ENCODE results near the gene TRPM8. TPM values are rescaled to one million over a fixed set of nuclear protein-coding genes. Genes with fewer than 3 reads are reported as not detected.
"Not testable (repeated sequence)": the region's sequence is repeated elsewhere in the genome, so short reads cannot be mapped to it uniquely, and the experiment has no call there.

The TRPM8 gene
- total RNA-seq, 3 donors from 2014 or later (not counting 1 experiment from before 2014, with no cell fraction given), result not detected

DNA sequence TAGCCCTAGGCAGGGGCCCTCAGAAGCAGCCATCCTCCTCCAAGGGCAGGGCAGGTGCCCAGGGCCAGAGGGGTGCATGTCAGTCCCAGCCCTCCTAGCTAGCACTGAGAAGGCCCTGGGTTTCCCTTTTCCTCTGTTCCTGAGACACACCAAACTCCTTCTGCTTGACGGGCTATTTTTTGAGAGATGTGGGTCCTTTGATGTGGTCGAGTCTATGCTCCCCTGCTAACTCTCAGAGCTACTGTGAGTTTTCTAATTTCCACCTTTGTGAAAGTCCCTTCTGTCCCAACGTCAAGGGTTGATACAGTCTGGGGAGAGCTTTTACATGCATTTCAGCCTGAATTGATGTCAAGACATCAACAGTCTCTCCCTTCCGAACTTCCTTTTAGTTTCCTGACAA is 51.4 kb downstream of the TRPM8 start:
- Mint-ChIP-seq H3K4me3 (no peak overlapping the region), H3K9me3 (no peaks in the 10 kb centered on the region)
- ATAC-seq, result no peak

DNA sequence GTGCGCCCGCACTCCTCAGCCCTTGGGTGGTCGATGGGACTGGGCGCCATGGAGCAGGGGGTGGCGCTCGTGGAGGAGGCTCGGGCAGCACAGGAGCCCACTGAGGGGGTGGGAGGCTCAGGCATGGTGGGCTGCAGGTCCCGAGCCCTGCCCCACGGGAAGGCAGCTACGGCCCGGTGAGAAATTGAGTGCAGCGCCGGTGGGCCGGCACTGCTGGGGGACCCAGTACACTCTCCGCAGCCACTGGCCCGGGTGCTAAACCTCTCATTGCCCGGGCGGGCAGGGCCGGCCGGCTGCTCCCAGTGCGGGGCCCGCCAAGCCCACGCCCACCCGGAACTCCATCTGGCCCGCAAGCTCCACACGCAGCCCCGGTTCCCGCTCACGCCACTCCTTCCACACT is 55.3 kb downstream of the TRPM8 start:
- H3K9me3 Mint-ChIP-seq; H3K27ac Mint-ChIP-seq; H3K27ac ChIP-seq (ENCODE audit: low read length); ATAC-seq; H3K27me3 ChIP-seq (ENCODE audit: control insufficient read depth, insufficient read depth, low read length); H3K36me3 Mint-ChIP-seq; H3K4me3 ChIP-seq (ENCODE audit: low read length); H3K9me3 ChIP-seq (ENCODE audit: control insufficient read depth, insufficient read depth, low read length); H3K36me3 ChIP-seq (ENCODE audit: control insufficient read depth, insufficient read depth, low read length); H3K4me3 Mint-ChIP-seq; DNase-seq: not testable (repeated sequence)
- Mint-ChIP-seq H3K27me3 (ENCODE audit: low read depth in 2 of 2) (peaks cover 11 to 20% of the 10 kb centered on the region in 2 donors), H3K4me1 (peaks cover 14 to 20% of the 10 kb centered on the region in 2 donors)
- 96% methylated on average over 29 of the region's 29 CpGs for WGBS (ENCODE audit: insufficient coverage)
- H3K4me1 ChIP-seq (ENCODE audit: control insufficient read depth, insufficient read depth, low read length), result peaks cover 26% of the 10 kb centered on the region
- intact Hi-C loops (cut with micrococcal nuclease), result loop anchor here (10.0 kb wide), 1 partner anchor 162 kb away; no protein-coding TSS in a partner anchor

More for the DNA sequence above, 51.4 kb downstream of the TRPM8 start:
- no peak overlapping the region for H3K4me3 ChIP-seq (ENCODE audit: low read length)
- no peaks in the 10 kb centered on the region for H3K36me3 Mint-ChIP-seq
- 34% methylated on average over 4 of the region's 4 CpGs for WGBS (ENCODE audit: insufficient coverage)
- H3K27ac Mint-ChIP-seq, result no peak overlapping the region
- no peak overlapping the region for H3K27ac ChIP-seq (ENCODE audit: low read length)
- no peak for TF ChIP-seq CTCF (IDR thresholded peaks at IDR 0.05)
- DNase-seq, result peak in 1 of 2 donors; percentile 52
- intact Hi-C loops (cut with micrococcal nuclease), result no loop called here
- peaks cover 14 to 16% of the 10 kb centered on the region in 2 donors for H3K27me3 Mint-ChIP-seq (ENCODE audit: low read depth in 2 of 2)
- H3K9me3 ChIP-seq (ENCODE audit: control insufficient read depth, insufficient read depth, low read length), result no peaks in the 10 kb centered on the region
- H3K36me3 ChIP-seq (ENCODE audit: control insufficient read depth, insufficient read depth, low read length), result no peaks in the 10 kb centered on the region
- H3K4me1 Mint-ChIP-seq, result peaks cover 11 to 17% of the 10 kb centered on the region in 2 donors
- no peaks in the 10 kb centered on the region for H3K27me3 ChIP-seq (ENCODE audit: control insufficient read depth, insufficient read depth, low read length)
- peaks cover 22% of the 10 kb centered on the region for H3K4me1 ChIP-seq (ENCODE audit: control insufficient read depth, insufficient read depth, low read length)

DNA sequence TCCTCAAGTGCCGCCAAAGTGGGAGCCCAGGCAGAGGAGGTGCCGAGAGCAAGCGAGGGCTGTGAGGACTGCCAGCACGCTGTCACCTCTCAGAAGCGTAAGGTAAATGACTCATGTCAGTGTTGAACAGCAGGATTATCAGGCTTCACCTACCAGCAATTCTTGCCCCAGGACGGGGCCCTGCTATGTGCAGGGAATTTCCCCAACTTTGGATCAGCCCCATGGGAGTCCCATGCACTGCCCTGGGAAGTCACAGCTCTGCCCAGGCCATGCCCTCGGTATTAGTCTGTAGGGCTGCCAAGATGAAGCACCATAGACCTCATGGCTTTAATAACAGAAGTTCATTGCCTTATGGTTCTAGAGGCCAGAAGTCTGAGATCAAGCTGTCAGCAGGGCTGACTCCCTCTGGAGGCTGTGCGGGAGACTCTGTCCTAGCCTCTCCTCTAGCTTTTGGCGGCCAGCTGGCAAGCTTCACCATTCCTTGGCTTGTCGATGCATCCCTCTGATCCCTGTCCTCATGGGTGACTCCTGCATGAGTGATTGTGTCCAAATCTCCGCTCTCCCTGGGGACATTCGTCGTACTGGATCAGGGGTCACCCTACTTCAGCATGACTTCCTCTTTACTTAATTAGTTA is 55.9 kb downstream of the TRPM8 start:
- intact Hi-C loops (cut with micrococcal nuclease), result loop anchor here (10.0 kb wide), 1 partner anchor 162 kb away; no protein-coding TSS in a partner anchor
- Histone ChIP-seq H3K9me3 (ENCODE audit: control insufficient read depth, insufficient read depth, low read length) (no peaks in the 10 kb centered on the region), H3K27me3 (ENCODE audit: control insufficient read depth, insufficient read depth, low read length) (no peaks in the 10 kb centered on the region), H3K4me1 (ENCODE audit: control insufficient read depth, insufficient read depth, low read length) (peaks cover 22% of the 10 kb centered on the region), H3K27ac (ENCODE audit: low read length) (no peak overlapping the region), H3K4me3 (ENCODE audit: low read length) (no peak overlapping the region), H3K36me3 (ENCODE audit: control insufficient read depth, insufficient read depth, low read length) (no peaks in the 10 kb centered on the region)
- TF ChIP-seq CTCF (IDR thresholded peaks at IDR 0.05), result no peak
- no peak for ATAC-seq
- no peaks in the 10 kb centered on the region for H3K36me3 Mint-ChIP-seq
- H3K27me3 Mint-ChIP-seq (ENCODE audit: low read depth in 2 of 2), result peaks cover 11 to 20% of the 10 kb centered on the region in 2 donors
- 92% methylated on average over 13 of the region's 13 CpGs for WGBS (ENCODE audit: insufficient coverage)
- no peak for DNase-seq
- peaks cover 18 to 21% of the 10 kb centered on the region in 2 donors for H3K4me1 Mint-ChIP-seq
- H3K9me3 Mint-ChIP-seq, result no peaks in the 10 kb centered on the region
- H3K4me3 Mint-ChIP-seq, result no peak overlapping the region
- H3K27ac Mint-ChIP-seq, result no peak overlapping the region

- H3K27me3 ChIP-seq (ENCODE audit: control insufficient read depth, insufficient read depth, low read length), result no peaks in the 10 kb centered on the region
- Mint-ChIP-seq H3K27ac (no peak overlapping the region), H3K9me3 (no peaks in the 10 kb centered on the region), H3K36me3 (no peaks in the 10 kb centered on the region), H3K4me1 (peaks cover 25% of the 10 kb centered on the region in 2 donors), H3K4me3 (no peak overlapping the region), H3K27me3 (ENCODE audit: low read depth in 2 of 2) (peaks cover 11 to 20% of the 10 kb centered on the region in 2 donors)
- peaks cover 18% of the 10 kb centered on the region for H3K4me1 ChIP-seq (ENCODE audit: control insufficient read depth, insufficient read depth, low read length)
- no peak for TF ChIP-seq CTCF (IDR thresholded peaks at IDR 0.05)
- no peak overlapping the region for H3K27ac ChIP-seq (ENCODE audit: low read length)
- no peaks in the 10 kb centered on the region for H3K36me3 ChIP-seq (ENCODE audit: control insufficient read depth, insufficient read depth, low read length)
- whole genome bisulfite sequencing (ENCODE audit: insufficient coverage), result 81% methylated on average over 5 of the region's 6 CpGs
- H3K9me3 ChIP-seq (ENCODE audit: control insufficient read depth, insufficient read depth, low read length), result no peaks in the 10 kb centered on the region
- no peak overlapping the region for H3K4me3 ChIP-seq (ENCODE audit: low read length)
- DNase-seq (no peak), ATAC-seq (no peak)
- intact Hi-C loops (cut with micrococcal nuclease), result loop anchor here (10.0 kb wide), 1 partner anchor 161 kb away; no protein-coding TSS in a partner anchor
Observed at GRCh38 chr2:233973786-233974185, 56.6 kb downstream of the TRPM8 start.

Measured in natural killer cell (primary cell).